Activated CD8-positive, alpha-beta memory T cell treated with anti-CD3 and anti-CD28 coated beads for 24 hours (primary cell): Measurements from ENCODE around the gene GSC2.
"Not testable (repeated sequence)": the region's sequence is repeated elsewhere in the genome, so short reads cannot be mapped to it uniquely, and the experiment has no call there.

ENCODE experiments used
- DNase-seq: peaks from one replicate; pipeline ENCODE4 v3.0.0-alpha.2; 2020

Gene GSC2

DNA sequence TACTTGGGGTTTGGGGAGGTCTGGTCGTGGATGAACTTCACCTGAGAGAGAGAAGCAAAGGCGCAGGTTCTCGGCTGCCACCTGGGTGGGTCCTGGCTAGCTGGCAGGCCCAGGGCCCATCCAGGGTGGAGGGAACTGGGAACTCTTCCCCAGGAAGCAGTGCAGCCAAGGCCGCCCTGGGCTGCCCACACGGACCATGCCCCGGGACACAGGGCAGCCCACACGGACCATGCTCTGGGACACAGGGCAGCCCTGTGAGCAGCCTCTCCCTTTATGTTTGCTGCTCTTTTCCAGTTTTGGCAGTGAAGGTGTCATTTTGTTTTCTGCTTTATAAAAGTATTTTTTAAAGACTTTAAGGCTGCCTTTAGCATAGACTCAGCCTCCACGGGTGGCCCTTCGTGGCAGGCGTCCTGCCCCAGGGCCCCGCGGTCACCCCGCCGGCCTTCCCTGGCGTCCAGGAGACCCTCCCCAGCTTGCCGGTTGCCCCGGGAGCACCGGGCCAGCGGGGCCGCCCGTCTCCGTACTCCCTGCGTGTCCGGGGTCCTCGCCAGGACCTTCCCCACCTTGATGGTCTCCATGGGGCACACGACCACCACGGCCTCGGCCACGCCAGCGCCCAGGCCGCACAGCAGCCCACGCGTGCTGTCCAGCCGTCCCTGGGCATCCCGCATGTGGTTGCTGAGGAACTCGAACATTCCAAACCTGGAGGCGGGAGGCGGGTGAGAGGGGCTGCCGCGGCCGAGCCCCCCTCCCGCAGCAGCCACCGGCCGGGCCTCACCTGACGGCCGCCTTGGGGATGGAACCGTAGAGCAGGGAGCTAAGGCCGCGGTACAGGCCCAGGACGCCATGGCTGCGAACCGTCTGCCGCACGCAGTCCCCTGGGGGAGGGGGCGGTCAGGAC lies 27.3 kb upstream of the GSC2 start:
- no peak for DNase-seq

GRCh38 chr22:19176732-19177131 lies 26.6 kb upstream of the GSC2 start:
- no peak for DNase-seq

DNA sequence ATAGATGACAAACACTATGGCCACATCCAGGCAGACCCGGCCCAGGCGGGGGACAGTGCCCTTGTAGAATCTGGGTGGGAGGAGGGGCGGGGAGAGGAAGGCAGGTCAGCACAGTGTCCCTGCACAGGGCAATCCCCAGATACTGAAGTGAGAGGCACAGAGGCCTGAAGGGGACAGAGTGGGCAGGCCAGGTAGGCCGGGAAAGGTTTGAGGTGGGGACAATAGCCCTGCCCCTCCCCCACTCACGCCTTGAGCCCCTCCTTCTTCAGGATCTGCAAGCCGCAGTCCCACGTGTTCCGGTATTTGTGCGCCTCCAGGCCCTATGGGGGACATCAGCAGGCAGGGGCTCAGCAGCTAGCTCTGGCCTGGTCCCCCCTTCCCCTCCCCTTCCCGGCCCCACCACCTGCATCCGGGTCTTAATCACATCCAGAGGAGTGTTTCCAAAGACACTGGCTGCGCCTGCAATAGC lies 26.1 kb upstream of the GSC2 start:
- no peak for DNase-seq

DNA sequence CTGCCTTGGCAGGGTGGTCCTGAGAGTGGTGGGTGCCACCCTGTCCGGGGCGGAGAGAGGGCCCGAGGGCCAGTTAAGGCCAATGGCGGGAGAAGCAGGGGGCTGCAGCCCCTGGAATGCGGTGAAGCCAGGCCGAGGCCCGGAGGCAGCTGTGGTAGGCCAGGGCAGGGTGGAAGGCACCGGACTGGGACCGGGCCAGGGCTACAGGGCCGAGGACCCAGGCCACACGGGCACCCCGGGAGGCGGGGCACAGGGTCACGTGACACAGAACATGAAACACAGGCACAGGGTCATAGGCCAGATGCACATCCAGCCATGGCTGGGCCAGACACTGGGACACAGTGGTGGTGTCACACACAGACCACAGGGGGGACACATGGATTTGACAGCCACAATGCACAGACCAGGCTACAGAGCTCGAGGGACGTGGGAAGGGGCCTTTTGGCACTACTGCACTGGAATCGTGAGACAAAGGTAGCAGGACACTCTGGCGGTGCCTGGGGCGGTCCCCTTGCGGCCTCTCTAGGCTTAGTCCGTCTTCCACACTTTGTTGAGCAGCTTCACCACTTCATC lies 25.6 kb upstream of the GSC2 start:
- DNase-seq: no peak

DNA sequence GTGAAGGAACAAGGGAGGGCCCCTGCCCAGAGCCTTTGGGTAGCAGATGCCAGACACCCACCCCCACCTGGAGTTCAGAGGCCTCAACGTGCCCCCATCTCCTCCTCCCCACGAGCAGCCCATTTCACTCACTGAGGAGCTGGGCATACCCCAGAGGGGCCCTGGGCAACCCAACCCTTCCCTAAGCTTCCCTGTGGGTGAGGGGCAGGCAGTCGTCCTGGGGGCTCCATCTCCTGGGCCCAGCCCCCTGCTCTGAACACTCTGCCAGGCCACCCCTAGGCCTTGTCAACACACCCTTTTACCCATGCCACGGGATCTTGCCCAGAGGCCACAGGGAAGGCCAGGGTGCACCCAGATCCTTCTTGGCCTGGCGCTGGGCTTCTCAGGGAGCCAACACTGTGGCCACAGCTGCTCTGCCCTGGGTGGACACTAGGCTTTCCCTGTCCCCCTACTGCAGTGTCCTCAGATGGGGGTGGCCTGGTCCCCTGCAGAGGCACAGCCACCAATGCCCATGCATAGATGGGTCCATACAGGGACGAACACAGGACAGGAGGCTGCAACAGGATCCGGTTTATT lies 25.0 kb upstream of the GSC2 start:
- DNase-seq: no peak

DNA sequence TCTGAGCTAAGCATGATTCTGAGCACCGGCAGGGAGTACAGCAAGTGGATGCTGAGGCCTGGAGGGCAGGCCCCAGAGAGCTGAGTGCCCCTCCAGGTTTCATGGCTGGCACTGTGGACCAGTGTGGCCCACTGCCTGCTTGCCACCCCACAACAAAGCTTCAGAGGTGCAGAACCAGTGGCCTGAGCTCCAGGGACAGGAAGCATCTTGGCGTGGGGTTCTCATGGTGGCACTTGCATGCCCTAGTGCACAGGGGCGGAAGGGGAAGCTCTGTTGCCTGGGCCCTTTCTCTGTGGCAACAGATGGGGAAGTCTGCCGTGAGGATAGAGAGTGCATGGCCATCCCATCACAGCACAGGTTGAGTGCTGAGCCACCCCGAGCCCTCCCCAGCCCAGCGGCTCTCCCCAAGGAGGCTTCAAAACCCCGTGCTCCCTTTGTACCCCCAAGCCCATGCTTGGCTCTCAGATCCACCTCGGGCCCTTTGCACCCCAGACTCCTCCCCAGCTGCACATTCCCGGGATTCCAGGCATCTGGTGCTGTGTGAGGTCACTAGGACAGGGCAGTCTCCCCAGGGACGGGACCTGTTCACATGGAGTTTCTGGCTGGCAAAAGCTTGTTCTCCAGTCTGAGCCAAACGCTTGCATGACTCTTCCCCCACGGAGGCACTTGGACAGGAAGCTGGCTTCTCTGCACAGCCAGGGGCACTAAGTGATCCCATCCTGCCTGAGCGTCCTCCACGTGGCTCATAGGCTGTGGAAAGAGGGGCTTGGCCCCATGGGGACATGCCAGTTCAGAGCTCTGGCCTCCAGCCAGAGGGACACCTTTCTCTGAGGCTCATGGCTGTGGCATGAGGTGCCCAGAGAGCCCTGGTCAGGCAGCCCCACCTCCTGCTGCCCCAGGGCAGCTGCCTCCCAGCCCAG lies 24.3 kb upstream of the GSC2 start:
- peak; percentile 55 for DNase-seq

GRCh38 chr22:19173047-19174035 lies 23.2 kb upstream of the GSC2 start:
- peak; percentile 56 for DNase-seq

DNA sequence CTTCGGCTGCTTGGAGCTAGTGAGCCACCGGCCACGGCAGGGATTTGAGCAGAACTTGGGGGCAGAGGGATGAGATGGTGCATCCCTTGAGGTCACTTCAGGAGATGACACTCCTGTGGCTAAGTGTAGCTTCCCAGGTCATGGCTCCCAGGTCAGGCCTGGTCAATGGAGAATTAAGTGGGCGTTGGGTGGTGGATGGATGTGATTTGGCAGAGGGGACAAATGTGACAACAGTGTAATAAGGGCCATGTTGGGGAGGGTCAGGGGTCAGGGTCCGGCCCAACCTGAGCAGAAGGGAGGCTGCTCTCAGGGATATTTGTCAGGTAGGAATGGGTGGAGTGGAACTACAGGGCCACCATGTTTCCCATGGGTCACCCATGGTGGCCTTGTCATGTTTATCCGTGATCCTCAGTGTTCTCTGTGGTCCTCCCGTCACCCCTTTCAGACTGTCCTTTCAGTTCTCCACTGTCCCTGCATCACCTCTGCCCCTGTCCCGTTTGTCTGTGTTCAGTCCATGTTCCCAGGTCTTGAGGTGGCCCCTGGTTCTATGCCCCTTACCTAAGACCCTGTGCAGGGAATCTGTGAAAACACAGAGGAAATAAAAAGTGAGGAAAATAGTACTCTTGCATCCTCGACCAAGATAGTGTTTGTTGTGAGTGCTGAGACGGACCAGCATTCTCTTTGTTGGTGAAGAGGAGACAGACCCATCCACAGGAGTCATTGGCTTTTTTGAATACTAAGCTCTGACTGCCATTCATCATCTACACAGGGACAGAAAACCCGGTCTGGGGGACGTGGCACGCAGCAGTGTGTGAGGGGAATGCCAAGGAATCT lies 22.3 kb upstream of the GSC2 start:
- no peak for DNase-seq

DNA sequence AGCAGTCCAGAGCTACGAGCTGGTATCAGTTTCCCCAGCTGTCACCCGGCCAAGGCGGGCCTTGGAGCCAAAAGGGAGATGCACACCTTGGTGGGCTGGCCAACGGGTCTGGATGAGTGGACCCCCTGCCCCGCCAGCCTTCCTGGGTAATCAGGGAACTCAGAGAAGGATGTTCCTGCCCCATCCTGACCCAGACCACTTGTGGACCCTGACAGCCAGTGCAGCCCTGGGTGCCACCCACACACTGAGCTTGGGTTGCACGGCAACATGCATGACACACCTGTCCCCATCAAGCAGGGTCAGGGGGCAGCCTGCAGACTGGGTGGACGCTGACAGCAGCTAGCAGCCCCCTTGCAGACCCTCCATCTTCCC lies 19.8 kb upstream of the GSC2 start:
- peak; percentile 62 for DNase-seq

DNA sequence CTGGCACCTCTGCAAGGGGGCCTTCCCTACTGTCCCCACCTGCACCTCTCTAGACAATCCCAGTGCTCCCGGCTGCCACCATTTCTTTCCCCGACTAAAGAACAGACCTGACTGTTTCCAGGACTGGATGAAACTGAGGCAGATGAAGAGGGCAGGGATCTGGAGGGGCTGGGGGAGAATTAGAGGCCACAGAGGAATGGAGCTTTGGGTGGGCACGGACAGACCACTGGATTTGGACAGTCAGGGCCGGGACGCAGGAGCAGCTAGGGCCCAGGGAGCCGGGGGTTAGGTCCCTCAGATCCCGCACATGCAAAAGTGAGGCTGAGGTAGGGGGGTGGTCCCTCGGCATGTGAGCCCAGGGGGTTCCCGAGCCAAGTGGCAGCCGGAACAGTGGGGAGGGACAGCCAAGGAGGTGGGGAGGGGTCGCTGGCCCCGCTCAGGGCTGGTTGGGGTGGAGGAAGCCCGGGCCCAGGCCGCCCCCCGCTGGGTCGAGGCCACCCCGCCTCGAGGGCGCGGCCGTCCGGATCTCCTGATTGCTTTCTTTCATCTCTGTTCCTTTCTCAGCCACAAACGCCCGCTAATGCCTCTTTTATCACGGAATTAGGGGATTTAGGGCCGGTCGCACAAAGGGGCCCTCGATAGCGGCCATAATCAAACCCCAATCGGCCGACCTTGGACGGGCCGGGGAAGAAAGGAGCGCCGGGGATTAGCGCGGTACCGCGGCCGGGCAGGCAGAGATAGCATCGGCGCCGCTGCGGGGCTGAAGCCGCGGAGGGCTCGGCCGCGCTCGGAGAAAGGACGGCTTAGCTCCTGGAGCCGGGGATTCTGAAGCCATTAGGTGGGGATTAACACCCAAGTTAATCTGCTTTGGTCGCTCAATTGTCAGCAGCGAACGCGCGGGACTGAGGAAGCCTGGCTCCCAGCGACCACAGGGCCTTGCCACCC lies 19.2 kb upstream of the GSC2 start:
- peak; percentile 59 for DNase-seq

DNA sequence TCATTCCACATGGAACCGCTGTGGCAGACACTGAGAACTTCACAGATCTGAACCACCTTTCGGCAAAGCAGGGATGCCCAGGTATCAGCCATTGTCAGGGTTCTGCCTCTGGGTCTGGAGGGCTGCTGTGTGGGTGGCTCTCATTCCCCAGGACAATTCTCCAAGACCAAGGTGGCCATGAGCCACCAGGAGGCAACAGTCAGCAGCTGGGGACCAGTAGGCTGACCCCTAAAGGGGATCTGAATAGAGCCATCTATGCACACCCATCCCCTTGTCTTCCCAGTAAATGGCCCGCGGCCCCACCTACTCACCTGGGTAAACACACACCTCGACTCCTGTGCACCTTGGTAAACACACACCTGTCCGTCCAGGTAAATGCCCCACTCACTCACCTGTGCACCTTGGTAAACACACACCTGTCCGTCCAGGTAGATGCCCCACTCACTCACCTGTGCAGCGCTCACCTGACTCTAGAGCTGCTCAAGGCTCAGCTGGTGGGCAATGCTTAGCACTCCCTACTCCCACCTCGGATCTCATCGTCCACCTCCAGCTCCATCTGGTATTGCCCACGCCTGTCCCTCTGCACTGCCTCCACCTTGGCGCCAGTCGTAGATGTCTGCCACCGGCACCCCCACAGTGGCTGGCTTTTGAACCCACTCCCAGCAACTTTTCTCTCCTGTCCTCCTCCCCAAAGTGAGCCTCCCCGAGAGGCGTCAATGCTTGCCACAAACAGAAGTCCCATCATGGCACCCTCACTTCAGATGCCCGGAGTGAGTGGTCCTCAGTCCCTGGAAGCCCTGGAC lies 18.2 kb upstream of the GSC2 start:
- DNase-seq: peak; percentile 52

GRCh38 chr22:19167106-19167869 lies 17.2 kb upstream of the GSC2 start:
- no peak for DNase-seq

DNA sequence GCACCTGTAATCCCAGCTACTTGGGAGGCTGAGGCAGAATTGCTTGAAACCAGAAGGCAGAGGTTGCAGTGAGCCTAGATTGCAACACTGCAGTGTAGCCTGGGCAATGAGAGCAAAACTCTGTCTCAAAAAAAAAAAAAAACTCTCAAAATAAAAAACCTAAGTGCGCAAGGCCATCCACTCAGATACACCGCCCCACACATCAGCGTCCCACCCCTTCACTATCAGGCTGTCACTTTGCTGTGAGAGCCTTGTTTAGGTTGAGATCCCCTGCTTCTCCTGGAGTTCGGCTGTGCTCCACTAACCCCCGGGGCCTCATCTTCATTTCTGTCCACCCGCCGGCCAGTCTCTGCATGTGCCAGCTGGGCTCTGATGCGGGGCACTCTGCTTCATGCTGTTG lies 16.3 kb upstream of the GSC2 start:
- DNase-seq: no peak

DNA sequence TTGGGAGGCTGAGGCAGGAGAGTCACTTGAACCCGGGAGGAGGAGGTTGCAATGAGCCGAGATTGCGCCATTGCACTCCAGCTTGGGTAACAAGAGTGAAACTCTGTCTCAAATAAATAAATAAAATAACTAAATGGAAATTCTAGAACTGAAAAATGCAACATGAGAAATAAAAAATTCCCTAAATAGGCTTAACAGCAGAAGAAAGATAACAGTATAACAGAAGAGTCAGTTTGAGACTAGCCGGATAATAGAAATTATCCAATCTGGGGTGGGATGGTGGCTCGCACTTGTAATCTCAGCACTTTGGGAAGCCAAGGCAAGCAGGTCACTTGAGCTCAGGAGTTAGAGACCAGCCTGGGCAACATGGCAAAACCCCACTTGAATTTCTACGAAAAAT lies 14.3 kb upstream of the GSC2 start:
- DNase-seq: no peak

GRCh38 chr22:19158649-19159048 lies 8.6 kb upstream of the GSC2 start:
- DNase-seq: not testable (repeated sequence)

DNA sequence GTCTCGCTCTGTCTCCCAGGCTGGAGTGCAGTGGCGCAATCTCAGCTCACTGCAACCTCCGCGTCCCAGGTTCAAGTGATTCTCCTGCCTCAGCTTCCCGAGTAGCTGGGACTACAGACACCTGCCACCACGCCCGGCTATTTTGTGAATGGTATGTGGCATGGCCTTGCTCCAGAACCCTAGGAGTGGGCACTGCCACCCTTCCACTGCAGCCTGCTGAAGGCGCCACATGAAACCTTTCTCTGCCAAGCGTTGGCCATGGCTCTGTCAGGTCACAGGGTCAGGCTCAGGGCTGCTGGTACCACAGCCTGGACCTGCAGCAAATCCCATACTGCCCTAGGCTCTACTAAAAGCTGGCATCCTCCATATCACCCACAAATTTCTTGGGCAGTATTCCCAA lies 6.0 kb upstream of the GSC2 start:
- not testable (repeated sequence) for DNase-seq

- peak; percentile 49 for DNase-seq
These were observed 3.1 kb upstream of the GSC2 start for GRCh38 chr22:19152942-19153883.
